ENCODE data around the gene PPP6R3. TPM values are rescaled to one million over a fixed set of nuclear protein-coding genes. Genes with fewer than 3 reads are reported as not detected.

PPP6R3 gene
- polyA plus RNA-seq, 1 of the 3 experiments (the other 2 are of a cell fraction): 28.1 TPM

GRCh38 chr11:68591719-68592118 lies 131.2 kb downstream of the PPP6R3 start:
- whole genome bisulfite sequencing (ENCODE audit: low lambda C conversion rate): 97% methylated on average over 5 of the region's 5 CpGs

GRCh38 chr11:68593441-68593840 lies 132.9 kb downstream of the PPP6R3 start:
- no peak for DNase-seq
- Histone ChIP-seq H3K27ac (ENCODE audit: low read depth in 2 of 2, low read length in 1 of 2) (no peak overlapping the region), H3K4me1 (ENCODE audit: control insufficient read depth in 1 of 2, insufficient read depth in 2 of 2, low read depth in 1 of 2, low read length in 1 of 2) (peaks cover 0 to 4% of the 10 kb centered on the region in 2 experiments; a peak in 2 of 4 replicates), H3K4me2 (no peak overlapping the region), H2AFZ (ENCODE audit: low read depth) (no peak overlapping the region), H3K27me3 (ENCODE audit: insufficient read depth) (no peaks in the 10 kb centered on the region), H4K20me1 (ENCODE audit: insufficient read depth) (no peaks in the 10 kb centered on the region; the same call in 1 of the 2 replicates), H3K9me3 (no peaks in the 10 kb centered on the region), H3F3A (replicated peaks; ENCODE audit: insufficient read depth) (no peaks in the 10 kb centered on the region), H3K9ac (no peak overlapping the region), H3K36me3 (replicated peaks in 1 of 2; ENCODE audit: control insufficient read depth in 1 of 2, insufficient read depth in 2 of 2, low read length in 1 of 2) (peaks cover 64 to 72% of the 10 kb centered on the region in 2 experiments), H3K4me3 (ENCODE audit: low read depth in 2 of 2, low read length in 1 of 2) (no peak overlapping the region), H3K79me2 (ENCODE audit: insufficient read depth) (peaks cover 10% of the 10 kb centered on the region; the same call in 1 of the 2 replicates), H3K9me2 (no peaks in the 10 kb centered on the region)
- ChIA-PET CTCF (interaction anchor here (1.4 kb wide), 1 partner anchor 9 kb away, joined by 5 read pairs; no protein-coding TSS in a partner anchor), POLR2A (no interaction called here)
- TF ChIP-seq GABPA (IDR thresholded peaks at IDR 0.05; ENCODE audit: low read depth): no peak
- no peak for TF ChIP-seq FOXM1 (IDR thresholded peaks at IDR 0.05; ENCODE audit: low read depth)
- TF ChIP-seq GATA2 (CRISPR knock-in tag; IDR thresholded peaks at IDR 0.05): no peak
- TF ChIP-seq USF1 (IDR thresholded peaks at IDR 0.05; ENCODE audit: borderline replicate concordance, low read depth): no peak
- no peak for TF ChIP-seq TCF12 (IDR thresholded peaks at IDR 0.05)
- no peak for TF ChIP-seq CTCF (IDR thresholded peaks at IDR 0.05)
- no peak for TF ChIP-seq RXRA (IDR thresholded peaks at IDR 0.05; ENCODE audit: borderline replicate concordance, low read depth)
- 93% methylated on average over 2 of the region's 2 CpGs for WGBS (ENCODE audit: low lambda C conversion rate)

More at GRCh38 chr11:68591719-68592118, 131.2 kb downstream of the PPP6R3 start:
- no peak overlapping the region for H3K4me2 ChIP-seq
- ChIA-PET POLR2A (no interaction called here), CTCF (interaction anchor here (1.3 to 1.4 kb wide), 2 partner anchors 8 to 57 kb away, joined by 3 to 5 read pairs; no protein-coding TSS in a partner anchor)
- DNase-seq: no peak
- no peak overlapping the region for H3K27ac ChIP-seq (ENCODE audit: low read depth in 2 of 2, low read length in 1 of 2)
- H2AFZ ChIP-seq (ENCODE audit: low read depth): no peak overlapping the region
- no peaks in the 10 kb centered on the region; a peak in 1 of 4 replicates for H3K4me1 ChIP-seq (ENCODE audit: control insufficient read depth in 1 of 2, insufficient read depth in 2 of 2, low read depth in 1 of 2, low read length in 1 of 2)
- no peaks in the 10 kb centered on the region for H3F3A ChIP-seq (replicated peaks; ENCODE audit: insufficient read depth)
- H3K4me3 ChIP-seq (ENCODE audit: low read depth in 2 of 2, low read length in 1 of 2): no peak overlapping the region
- H3K9ac ChIP-seq: no peak overlapping the region
- H3K79me2 ChIP-seq (ENCODE audit: insufficient read depth): peaks cover 11% of the 10 kb centered on the region; the same call in 1 of the 2 replicates
- no peaks in the 10 kb centered on the region for H3K9me2 ChIP-seq
- H3K27me3 ChIP-seq (ENCODE audit: insufficient read depth): no peaks in the 10 kb centered on the region
- no peaks in the 10 kb centered on the region for H3K9me3 ChIP-seq
- no peak for TF ChIP-seq MAX (IDR thresholded peaks at IDR 0.05; ENCODE audit: low read depth)
- TF ChIP-seq SMC3 (IDR thresholded peaks at IDR 0.05; ENCODE audit: low read depth, low read length): no peak
- no peak for TF ChIP-seq TCF12 (IDR thresholded peaks at IDR 0.05)
- no peak for TF ChIP-seq CTCF (IDR thresholded peaks at IDR 0.05)
- TF ChIP-seq JUND (IDR thresholded peaks at IDR 0.05): no peak
- no peak for TF ChIP-seq ELF1 (IDR thresholded peaks at IDR 0.05)
- peaks cover 71 to 80% of the 10 kb centered on the region in 2 experiments for H3K36me3 ChIP-seq (replicated peaks in 1 of 2; ENCODE audit: control insufficient read depth in 1 of 2, insufficient read depth in 2 of 2, low read length in 1 of 2)
- H4K20me1 ChIP-seq (ENCODE audit: insufficient read depth): no peaks in the 10 kb centered on the region

Measured in SK-N-SH (cell line).